Activated T-cell treated with anti-CD3 and anti-CD28 coated beads, Interleukin-2, amount 50 U/mL, for 1 hour (primary cell): ENCODE measurements around the gene CCDC88C.
A peak's percentile ranks its signal among the peaks of the same experiment; 100 is the strongest.
"Not testable (repeated sequence)": the region's sequence is repeated elsewhere in the genome, so short reads cannot be mapped to it uniquely, and the experiment has no call there.

ENCODE experiments used
- DNase-seq: peaks from one replicate; pipeline ENCODE4 v3.0.0-alpha.2; 2020

Gene CCDC88C

DNA sequence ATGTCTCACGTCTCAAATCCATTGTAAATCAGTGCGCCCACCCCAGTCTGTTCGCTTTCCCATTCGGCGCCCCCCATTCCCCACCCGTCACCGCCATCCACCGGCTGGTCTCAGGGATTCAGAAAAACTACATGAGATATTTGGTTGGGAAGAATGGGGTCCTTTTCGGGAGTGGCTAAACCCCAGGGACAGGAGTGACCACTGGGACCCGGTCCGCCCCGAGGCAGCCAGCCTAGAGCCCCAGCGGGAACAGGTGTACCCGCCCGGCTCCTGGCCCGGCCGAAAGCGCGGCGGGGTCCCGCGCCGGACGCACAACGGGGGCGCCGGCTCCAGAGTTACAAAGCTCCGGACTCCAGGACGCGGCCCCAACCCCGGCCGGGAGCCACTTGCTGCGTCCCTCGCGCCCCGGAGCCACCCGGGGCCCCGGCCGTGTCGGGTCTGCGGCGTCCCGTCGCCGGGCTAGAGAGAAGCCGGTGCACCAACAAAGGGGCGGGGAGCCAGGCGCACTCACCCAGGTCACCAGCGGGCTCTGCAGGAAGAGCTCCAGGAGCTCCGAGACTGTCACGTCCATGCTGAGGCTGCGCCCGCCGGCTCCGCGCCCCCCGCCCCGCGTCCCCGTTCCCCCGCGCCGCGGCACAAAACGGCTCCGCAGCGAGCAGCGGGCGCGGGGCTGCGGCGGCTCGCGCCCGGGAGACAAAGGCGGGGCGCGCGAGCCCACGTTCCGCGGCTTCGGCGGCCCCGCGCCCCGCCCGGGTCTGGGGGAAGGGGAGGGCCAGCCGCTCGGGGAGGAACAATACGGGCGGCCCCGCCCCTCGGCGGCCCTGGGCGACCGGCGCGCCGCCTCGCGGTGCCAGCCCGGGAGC lies at the start of gene CCDC88C:
TSS of gene CCDC88C (minus strand) at position 701 of the 863 bp plus-strand sequence. CDS start at position 571, 130 bp downstream.
- peak; percentile 88 for DNase-seq

- DNase-seq = no peak
Observed at GRCh38 chr14:91466192-91466591, 48.6 kb upstream of the CCDC88C start.

DNA sequence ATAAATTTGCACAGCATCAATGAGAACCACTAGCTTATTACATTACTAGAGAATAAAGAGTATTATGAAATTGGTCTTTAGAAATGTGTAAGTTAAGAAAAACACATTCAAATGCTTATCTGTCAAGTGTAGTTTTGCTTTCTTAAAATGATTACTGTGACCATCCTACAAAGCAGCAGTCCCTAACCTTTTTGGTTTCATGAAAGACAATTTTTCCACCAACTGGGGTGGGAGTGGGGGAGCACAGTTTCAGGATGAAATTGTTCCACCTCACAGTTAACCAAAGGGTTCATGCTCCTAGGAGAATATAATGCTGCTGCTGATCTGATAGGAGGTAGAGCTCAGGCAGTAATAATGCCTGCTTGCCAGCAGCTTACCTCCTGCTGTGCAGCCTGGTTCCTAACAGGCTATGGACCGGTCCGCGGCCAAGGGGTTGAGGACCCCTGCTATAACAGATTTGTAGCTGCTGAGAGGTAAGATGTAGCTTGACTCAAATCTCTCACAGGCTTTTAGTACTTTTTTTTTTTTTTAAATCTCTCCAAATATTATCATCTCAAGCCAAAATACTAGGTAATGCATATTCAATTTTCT lies 47.1 kb upstream of the CCDC88C start:
- no peak for DNase-seq

GRCh38 chr14:91458612-91459011 lies 41.0 kb upstream of the CCDC88C start:
- DNase-seq = no peak

GRCh38 chr14:91456283-91456682 lies 38.7 kb upstream of the CCDC88C start:
- no peak for DNase-seq

DNA sequence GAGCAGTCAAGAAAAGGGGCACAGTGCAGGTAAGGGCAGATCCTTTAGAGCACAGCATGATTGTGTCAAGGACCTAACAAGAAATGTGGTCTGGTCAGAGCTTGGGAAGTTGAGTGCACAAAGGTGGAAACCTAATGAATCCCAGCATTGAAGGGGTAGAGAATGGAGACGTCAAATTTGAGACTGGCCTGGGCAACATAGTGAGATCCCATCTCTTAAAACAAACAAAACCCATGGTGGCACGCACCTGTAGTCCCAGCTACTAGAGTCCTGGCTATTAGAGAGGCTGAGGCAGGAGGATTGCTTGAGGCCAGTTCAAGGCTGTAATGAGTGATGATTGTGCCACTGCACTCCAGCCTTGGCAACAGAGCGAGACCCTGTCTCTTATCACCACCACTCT lies 37.0 kb upstream of the CCDC88C start:
- no peak for DNase-seq

DNA sequence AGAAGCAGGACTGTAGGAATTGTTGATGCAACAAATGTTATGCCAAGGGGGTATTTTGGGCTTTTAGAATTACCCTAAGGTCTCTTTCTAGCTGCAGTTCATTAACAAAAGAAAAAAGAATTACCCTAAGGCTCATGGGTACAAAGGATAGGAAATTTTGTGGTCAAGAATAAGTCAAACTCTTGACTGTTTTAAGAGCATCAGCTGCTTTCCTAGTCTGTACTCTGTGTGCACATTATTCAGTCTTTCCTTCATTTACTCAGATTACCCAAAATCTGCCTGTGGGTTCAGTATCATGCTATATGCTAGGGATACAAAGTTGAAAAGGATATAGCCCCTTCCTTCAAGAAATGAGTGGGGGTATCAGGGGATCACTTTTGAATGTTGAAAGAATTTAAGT lies 36.5 kb upstream of the CCDC88C start:
- no peak for DNase-seq

GRCh38 chr14:91453744-91454143 lies 36.1 kb upstream of the CCDC88C start:
- no peak for DNase-seq

- no peak for DNase-seq
Observed at GRCh38 chr14:91444335-91445020, 26.9 kb upstream of the CCDC88C start.

DNA sequence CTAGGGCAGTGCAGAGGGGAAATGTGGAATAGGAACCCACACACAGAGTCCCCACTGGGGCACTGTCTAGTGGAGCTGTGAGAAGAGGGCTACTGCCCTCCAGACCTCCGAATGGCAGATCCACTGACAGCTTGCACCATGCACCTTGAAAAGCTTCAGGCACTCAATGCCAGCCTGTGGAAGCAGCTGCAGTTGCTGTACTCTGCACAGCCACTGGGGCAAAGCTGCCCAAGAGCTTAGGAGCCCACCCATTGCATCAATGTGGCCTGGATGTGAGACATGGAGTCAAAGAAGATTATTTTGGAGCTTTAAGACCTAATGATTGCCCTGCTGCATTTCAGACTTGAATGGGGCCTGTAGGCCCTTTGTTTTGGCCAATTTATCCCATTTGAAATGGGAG lies 21.7 kb upstream of the CCDC88C start:
- DNase-seq = no peak

DNA sequence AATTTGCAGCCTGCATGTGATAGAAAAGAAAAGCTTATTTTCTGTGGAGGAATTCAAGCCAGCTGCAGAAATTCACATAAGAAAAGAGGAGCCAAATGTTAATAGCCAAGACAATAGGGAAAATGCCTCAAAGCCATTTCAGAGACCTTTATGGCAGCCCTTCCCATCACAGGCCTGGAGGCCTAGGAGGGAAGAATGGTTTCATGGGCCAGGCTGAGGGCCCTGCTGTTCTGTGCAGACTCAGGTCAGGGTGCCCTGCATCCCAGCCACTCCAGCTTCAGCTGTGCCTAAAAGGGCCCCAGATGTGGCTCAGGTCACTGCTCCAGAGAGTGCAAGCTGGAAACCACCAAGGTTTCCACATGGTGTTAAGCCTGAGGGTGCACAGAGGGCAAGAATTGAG lies 21.2 kb upstream of the CCDC88C start:
- DNase-seq = no peak

DNA sequence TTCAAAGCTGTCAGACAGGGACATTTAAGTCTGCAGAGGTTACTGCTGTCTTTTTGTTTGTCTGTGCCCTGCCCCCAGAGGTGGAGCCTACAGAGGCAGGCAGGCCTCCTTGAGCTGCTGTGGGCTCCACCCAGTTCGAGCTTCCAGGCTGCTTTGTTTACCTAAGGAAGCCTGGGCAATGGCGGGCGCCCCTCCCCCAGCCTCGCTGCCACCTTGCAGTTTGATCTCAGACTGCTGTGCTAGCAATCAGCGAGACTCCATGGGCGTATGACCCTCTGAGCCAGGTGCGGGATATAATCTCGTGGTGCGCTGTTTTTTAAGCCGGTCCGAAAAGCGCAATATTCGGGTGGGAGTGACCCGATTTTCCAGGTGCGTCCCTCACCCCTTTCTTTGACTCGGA lies 18.6 kb upstream of the CCDC88C start:
- not testable (repeated sequence) for DNase-seq

- DNase-seq = no peak
Observed at GRCh38 chr14:91429385-91429784, 11.8 kb upstream of the CCDC88C start.

DNA sequence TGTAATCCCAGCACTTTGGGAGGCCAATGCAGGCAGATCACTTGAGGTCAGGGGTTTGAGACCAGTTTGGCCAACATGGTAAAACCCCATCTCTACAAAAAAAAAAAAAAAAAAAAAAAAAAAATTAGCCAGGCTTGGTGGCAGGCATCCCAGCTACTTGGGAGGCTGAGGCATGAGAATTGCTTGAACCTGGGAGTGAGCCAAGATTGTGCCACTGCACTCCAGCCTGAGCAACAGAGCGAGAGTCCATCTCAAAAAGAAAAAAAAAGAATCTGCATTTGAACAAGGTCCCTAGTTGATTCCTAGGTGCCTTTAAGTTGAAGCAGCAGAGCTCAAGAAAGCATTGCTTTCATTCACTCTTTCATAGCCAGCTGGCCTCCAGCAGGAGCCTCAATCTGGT lies 11.3 kb upstream of the CCDC88C start:
- not testable (repeated sequence) for DNase-seq

DNA sequence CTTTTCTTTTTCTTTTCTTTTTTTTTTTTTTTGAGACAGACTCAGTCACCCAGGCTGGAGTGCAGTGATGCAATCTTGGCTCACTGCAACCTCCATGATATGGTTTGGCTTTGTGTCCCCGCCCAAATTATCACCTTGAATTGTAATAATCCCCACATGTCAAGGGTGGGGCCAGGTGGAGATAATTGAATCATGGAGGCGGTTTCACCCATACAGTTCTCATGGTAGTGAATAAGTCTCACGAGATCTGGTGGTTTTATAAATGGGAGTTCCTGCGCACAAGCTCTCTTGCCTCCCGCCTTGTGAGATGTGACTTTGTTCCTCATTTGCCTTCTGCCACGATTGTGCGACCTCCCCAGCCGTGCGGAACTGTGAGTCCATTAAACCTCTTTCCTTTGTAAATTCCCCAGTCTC lies 7.9 kb upstream of the CCDC88C start:
- DNase-seq = not testable (repeated sequence)

DNA sequence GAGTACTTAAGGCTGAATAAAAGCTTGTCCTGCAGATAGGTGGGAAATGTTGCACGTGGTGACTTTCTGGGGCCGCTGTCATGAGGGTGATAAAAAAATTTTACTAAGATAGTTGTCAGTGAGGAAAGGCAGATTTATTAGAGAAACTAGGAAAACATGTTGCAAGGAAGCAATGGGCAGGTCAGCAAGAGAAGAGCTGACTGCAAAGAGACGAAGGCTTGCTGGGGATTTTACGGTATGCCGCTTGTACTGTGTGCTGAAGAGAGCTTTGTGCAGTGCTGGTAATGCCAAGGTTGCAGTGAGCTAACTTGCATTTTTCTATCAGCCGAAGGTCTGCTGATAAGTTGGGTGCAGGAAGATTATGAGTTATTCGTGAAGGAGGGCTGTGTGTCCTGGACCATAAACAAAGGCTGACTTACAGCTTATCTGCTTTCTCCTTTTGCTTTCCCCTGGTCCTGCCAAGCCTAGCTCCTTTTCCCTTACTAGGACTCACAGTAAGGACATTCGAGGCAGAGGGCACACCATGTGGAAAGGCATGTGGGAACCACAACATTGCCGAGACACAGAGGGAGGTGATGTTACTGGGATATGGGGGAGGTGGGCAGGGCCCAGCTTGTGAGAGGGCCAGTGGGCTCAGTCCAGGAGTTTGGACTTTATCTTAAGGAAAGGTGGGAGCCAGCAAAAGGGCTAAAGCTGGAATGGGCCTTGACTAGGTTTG lies 7.4 kb upstream of the CCDC88C start:
- DNase-seq = no peak

DNA sequence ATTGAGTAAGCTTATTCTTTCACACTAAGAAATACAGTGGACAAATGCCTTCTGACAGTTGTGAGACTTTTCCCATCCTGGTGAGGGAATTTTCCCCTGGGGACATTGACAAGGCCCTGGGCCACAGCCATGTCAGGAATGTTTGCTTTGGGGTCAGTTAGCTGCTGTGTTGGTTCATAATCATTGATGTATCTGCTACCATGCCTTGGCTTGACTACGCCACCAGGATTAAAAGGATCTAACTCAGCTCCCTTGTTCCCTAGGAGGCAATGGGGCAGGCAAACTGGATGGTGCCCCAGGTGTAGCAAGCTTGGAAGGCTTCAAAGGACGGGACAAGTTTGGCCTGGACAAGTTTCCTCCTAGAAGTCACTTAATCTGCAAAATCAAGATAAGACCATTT lies 3.1 kb upstream of the CCDC88C start:
- no peak for DNase-seq

- no peak for DNase-seq
Observed at GRCh38 chr14:91419451-91419850, 1.8 kb upstream of the CCDC88C start.

DNA sequence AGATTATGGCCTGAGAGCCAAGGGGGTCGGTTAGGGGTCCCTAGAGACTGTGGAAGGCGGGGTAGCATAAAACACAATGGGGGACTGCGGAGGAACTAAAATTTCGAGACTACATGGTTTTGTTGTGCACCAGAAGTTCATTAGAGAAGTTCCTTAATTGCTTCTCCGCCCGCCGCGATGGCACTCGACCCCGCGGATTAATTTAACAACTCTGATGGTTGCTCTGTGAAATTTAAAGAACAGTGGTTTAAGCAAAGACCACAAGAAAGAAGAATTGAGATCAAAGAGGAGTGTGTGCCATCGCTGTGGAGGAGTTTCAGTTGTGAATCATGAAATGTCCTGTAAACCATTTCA lies 1.4 kb upstream of the CCDC88C start:
- DNase-seq = no peak

DNA sequence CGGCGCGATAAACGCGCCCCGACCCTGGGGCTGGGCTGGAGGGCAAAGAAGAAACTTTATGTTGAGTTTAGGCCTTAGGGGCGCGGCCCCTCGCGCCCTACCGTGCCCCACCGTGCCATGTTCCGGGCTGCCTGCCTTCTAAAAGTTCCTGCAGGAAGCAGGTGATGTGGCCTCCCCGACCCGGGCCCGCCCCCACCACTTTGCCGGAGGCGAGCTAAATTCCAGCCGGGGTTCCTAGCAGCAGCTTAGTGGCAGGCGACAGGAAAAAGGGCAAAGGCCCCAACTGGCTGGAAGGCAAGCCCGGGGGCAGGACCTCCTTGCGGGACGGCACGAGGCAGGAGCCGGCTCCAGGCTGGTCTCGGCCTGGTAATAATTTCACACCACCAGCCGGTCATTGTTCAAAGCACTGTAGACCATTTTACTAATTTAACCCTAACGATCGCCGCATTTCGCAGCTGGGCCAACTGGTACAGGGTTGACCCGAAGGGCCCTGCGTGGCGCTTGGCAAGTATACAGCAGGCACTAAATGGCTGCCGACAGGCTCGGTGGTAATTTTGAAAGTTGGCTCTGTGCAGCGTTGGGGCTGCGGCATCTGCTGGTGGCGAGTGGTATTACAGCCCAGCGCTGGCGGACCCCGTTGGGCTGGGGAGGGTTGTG lies 895 bp upstream of the CCDC88C start:
- DNase-seq = peak; percentile 90

GRCh38 chr14:91417983-91418386 lies 365 bp upstream of the CCDC88C start:
- no peak for DNase-seq

- no peak for DNase-seq
Observed at GRCh38 chr14:91416744-91417119, 888 bp downstream of the CCDC88C start.
